ENCODE measurements around the gene TPRX1.

DNA sequence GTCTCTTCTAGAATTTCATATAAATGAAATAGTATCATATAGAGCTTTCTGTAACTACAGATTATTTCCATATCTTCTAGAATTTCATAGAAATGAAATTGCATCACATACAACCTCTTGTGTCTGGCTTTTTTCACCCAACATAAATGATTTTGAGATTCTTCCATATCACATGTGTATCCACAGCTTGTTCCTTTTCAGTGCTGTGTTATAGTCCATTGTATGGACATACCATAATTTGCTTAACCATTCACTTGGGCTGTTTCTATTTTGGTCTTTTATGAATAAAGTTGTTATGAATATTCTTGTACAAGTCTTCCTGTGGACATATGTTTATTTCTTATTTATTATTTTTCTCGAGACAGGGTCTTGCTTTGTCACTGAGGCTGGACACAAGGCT is 11.7 kb downstream of the TPRX1 start:
- no peak for TF ChIP-seq POLR2A (IDR thresholded peaks at IDR 0.05; ENCODE audit: low read depth, low read length)
- TF ChIP-seq PAX5 (IDR thresholded peaks at IDR 0.05; ENCODE audit: insufficient read depth, low read length, severe bottlenecking), result no peak
- TF ChIP-seq SPI1 (IDR thresholded peaks at IDR 0.05; ENCODE audit: low read depth, low read length), result no peak
- no peak for TF ChIP-seq POLR2AphosphoS5 (IDR thresholded peaks at IDR 0.05; ENCODE audit: low read depth, low read length)
- TF ChIP-seq TAF1 (IDR thresholded peaks at IDR 0.05; ENCODE audit: low read depth, low read length), result no peak
- no peak for TF ChIP-seq POU2F2 (IDR thresholded peaks at IDR 0.05; ENCODE audit: low read depth, low read length)
